ENCODE results near the gene CCDC13.

Gene CCDC13, protein sequence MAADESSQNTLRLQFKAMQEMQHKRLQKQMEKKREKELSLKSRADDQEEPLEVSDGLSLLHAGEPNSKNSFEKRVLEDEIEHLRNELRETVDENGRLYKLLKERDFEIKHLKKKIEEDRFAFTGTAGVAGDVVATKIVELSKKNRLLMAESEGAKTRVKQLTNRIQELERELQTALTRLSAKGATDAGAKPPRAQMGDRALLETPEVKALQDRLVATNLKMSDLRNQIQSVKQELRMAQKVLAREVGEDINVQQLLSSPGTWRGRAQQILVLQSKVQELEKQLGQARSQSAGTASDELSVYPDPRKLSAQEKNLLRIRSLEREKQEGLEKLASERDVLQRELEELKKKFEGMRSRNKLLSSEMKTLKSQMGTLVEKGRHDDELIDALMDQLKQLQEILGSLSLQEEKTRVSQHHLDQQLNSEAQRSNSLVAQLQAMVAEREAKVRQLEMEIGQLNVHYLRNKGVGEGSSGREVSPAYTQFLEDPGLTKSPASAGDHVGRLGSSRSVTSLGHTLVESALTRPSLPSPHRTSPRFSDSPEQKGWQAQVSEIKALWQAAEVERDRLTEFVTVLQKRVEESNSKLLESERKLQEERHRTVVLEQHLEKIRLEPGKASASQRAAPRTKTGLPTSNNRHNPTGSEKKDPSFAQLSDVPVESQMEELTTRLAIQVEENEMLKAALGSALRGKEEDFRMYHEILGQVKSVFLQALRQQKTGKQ

DNA sequence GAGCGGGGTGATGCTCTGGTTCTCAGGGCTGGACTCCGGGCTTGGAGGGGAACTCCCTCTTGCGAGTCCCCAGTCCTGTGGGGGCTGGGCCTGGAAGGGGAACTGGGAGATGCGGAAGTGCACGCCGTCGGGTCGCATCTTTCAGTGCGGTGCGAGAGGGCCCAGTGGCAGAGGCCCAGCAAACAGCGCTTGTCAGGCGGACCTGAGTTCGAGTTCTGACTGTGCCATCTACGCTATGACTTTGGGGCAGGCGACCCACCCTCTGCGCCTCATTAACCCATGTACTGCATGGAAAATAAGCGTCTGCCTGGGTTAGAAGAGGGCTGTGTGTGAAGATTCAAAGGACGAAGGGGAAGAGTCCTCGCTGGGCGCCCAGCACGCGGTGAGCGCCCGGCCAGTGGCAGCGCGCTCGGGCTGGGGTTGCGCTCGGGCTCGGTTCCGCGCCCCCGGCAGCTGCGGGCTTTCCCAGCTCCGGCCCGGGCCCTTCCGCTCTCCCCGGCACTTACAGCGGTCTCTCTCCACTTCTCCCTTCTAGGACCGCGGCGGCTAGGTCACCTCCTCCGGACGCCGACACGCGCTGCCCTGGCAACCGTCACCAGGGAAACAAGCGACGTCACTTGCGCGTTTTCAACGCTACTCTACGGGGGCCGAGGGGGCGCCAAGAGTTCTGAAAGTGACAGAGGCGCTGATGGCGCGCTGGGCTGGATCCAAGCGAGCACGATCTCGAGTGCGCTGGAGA is at the start of gene CCDC13:
Gene CCDC13, minus strand, starts transcription at position 584 of the 739 bp plus-strand sequence. CDS start 14,908 bp downstream, outside the sequence.
- peak; percentile 92 for DNase-seq (ENCODE audit: extremely low read depth, insufficient read length)
- Histone ChIP-seq H3K27me3 (replicated peaks; ENCODE audit: control insufficient read depth, insufficient read depth, low read length) (no peaks in the 10 kb centered on the region), H3K4me3 (replicated peaks; ENCODE audit: low read depth, low read length) (peak within 1 kb of the TSS; percentile 70), H3K36me3 (ENCODE audit: control insufficient read depth, insufficient read depth, low read length) (no peaks in the 10 kb centered on the region)
- TF ChIP-seq, protein P1, sequence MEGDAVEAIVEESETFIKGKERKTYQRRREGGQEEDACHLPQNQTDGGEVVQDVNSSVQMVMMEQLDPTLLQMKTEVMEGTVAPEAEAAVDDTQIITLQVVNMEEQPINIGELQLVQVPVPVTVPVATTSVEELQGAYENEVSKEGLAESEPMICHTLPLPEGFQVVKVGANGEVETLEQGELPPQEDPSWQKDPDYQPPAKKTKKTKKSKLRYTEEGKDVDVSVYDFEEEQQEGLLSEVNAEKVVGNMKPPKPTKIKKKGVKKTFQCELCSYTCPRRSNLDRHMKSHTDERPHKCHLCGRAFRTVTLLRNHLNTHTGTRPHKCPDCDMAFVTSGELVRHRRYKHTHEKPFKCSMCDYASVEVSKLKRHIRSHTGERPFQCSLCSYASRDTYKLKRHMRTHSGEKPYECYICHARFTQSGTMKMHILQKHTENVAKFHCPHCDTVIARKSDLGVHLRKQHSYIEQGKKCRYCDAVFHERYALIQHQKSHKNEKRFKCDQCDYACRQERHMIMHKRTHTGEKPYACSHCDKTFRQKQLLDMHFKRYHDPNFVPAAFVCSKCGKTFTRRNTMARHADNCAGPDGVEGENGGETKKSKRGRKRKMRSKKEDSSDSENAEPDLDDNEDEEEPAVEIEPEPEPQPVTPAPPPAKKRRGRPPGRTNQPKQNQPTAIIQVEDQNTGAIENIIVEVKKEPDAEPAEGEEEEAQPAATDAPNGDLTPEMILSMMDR (IDR thresholded peaks at IDR 0.05; ENCODE audit: insufficient read depth, low read length, poor library complexity, severe bottlenecking), result peak; percentile 2

DNA sequence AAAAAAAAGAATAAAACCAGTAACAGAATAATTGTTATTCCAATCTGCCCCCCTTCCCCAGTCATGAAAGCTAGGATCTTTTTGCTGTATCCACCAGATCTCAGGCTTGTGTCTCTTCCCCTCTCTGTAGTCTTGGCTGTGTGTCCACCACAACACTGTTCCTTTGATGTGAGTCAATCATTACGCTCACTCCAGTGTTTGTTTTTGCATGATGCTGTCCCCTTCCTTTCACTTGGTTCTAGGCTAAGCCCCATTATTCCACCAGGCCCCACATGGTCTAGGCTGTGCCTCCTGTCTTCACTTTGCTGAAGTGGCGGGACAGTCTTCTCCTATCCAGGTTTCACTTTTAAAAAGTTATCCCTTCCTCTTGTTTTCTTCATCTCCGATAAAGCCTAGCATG is 49.8 kb upstream of the CCDC13 start:
- no peak for DNase-seq (ENCODE audit: extremely low read depth, insufficient read length)
- TF ChIP-seq, protein P1 (IDR thresholded peaks at IDR 0.05; ENCODE audit: insufficient read depth, low read length, poor library complexity, severe bottlenecking), result no peak
- H3K36me3 ChIP-seq (ENCODE audit: control insufficient read depth, insufficient read depth, low read length), result no peaks in the 10 kb centered on the region
- no peak overlapping the region for H3K4me3 ChIP-seq (replicated peaks; ENCODE audit: low read depth, low read length)
- no peaks in the 10 kb centered on the region for H3K27me3 ChIP-seq (replicated peaks; ENCODE audit: control insufficient read depth, insufficient read depth, low read length)

DNA sequence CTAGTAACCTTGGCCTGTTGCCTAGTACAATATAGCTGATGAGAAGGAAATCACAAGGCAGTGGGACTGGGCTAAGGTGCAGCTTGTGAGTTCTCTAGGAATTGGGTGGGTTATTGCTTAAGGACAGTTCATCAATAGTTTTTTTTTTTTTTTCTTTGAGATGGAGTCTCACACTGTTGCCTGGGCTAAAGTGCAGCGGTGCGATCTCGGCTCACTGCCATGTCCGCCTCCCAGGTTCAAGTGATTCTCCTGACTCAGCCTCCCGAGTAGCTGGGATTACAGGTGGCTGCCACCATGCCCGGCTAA is 47.6 kb upstream of the CCDC13 start:
- DNase-seq (ENCODE audit: extremely low read depth, insufficient read length), result no peak
- TF ChIP-seq, protein P1 (IDR thresholded peaks at IDR 0.05; ENCODE audit: insufficient read depth, low read length, poor library complexity, severe bottlenecking), result no peak
- H3K4me3 ChIP-seq (replicated peaks; ENCODE audit: low read depth, low read length), result no peak overlapping the region

DNA sequence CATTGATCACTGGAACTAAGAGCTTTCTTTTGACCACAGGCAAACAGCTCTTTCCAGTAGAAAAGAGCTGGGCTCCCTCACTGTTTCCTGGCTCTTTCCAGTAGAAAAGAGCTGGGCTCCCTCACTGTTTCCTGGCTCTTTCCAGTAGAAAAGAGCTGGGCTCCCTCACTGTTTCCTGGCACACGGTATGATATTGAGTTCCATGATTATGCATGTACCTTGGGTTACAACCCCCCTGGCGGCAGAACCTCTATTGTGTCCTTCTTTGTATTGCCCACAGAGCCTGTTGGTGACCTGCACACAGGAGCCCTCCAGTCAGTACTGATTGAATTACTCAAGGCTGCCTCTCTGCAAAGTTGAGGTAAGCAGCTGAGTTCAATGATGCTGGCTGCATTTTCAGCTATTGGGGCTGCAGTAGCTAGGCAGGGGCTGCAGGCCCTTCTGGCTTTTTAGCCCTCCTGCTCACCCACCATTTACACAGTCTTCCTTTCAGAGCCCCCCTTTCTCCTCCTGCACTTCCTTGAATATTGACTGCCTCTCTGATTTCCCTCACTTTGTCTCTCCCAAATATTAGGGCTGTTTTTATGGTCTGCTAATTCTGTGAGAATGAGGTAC is 46.4 kb upstream of the CCDC13 start:
- Histone ChIP-seq H3K27me3 (replicated peaks; ENCODE audit: control insufficient read depth, insufficient read depth, low read length) (no peaks in the 10 kb centered on the region), H3K36me3 (ENCODE audit: control insufficient read depth, insufficient read depth, low read length) (no peaks in the 10 kb centered on the region), H3K4me3 (replicated peaks; ENCODE audit: low read depth, low read length) (no peak overlapping the region)
- TF ChIP-seq, protein P1 (IDR thresholded peaks at IDR 0.05; ENCODE audit: insufficient read depth, low read length, poor library complexity, severe bottlenecking), result no peak
- DNase-seq (ENCODE audit: extremely low read depth, insufficient read length), result no peak

More for the DNA sequence above, 47.6 kb upstream of the CCDC13 start:
- no peaks in the 10 kb centered on the region for H3K27me3 ChIP-seq (replicated peaks; ENCODE audit: control insufficient read depth, insufficient read depth, low read length)
- no peaks in the 10 kb centered on the region for H3K36me3 ChIP-seq (ENCODE audit: control insufficient read depth, insufficient read depth, low read length)

DNA sequence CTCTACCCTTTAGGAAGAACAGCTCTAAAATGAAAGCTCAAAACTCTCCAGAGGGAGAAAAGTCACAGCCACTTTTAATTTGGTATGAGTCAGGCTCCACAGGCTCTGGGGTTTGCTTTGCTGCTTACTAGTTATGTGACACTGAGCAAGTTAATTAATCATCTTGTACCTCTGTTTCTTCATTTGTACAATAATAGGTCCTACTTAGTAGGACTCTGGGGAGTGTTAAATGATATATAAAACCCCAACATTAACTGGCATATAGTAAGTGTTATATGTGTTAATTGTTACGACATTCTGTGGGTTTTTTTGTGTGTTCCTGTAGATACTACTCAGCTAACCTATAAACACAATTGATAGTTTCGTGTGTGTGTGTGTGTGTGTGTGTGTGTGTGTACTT is 42.8 kb upstream of the CCDC13 start:
- H3K27me3 ChIP-seq (replicated peaks; ENCODE audit: control insufficient read depth, insufficient read depth, low read length), result no peaks in the 10 kb centered on the region
- TF ChIP-seq, protein P1 (IDR thresholded peaks at IDR 0.05; ENCODE audit: insufficient read depth, low read length, poor library complexity, severe bottlenecking), result no peak
- no peaks in the 10 kb centered on the region for H3K36me3 ChIP-seq (ENCODE audit: control insufficient read depth, insufficient read depth, low read length)
- no peak overlapping the region for H3K4me3 ChIP-seq (replicated peaks; ENCODE audit: low read depth, low read length)
- DNase-seq (ENCODE audit: extremely low read depth, insufficient read length), result no peak
